IMR-90 (cell line): ENCODE data around the gene DOK4. TPM values are rescaled to one million over a fixed set of nuclear protein-coding genes. Genes with fewer than 3 reads are reported as not detected.
"Not testable (repeated sequence)": the region's sequence is repeated elsewhere in the genome, so short reads cannot be mapped to it uniquely, and the experiment has no call there.

Source experiments
- ATAC-seq: fragments of 200-7000 bp; cut with Tn5 transposase; 2 replicates; pipeline ENCODE4 v1.9.1; 2020; ENCODE audit warnings: low read depth, mild to moderate bottlenecking, moderate library complexity
- BruUV-seq: library from RNA; stranded (reverse); fragments of 400-500 nt; replicated peaks from 2 replicates; lab custom pipeline; 2021; lab: Mats Ljungman, UMichigan
- CTCF ChIA-PET: fragments of 300-600 bp; formaldehyde crosslinking; extraction: SDS; loops from one replicate; lab custom pipeline; 2021; ENCODE audit warnings: antibody characterized with exemption; lab: Yijun Ruan, JAX
- POLR2A ChIA-PET: fragments of 300-600 bp; sonication (Branson Sonifier 250); formaldehyde crosslinking; loops from one replicate; lab custom pipeline; 2022; ENCODE audit warnings: antibody characterized with exemption; ENCODE audit not compliant: unreplicated experiment; lab: Charles Lee
- DNase-seq: peaks from one replicate; pipeline ENCODE4 v3.0.0; 2013
- H2AFZ ChIP-seq: replicated peaks from 2 replicates; pipeline ENCODE3; 2013; ENCODE audit warnings: low read length, mild to moderate bottlenecking; ENCODE audit not compliant: poor library complexity
- H2AK5ac ChIP-seq: 2 replicates; pipeline ENCODE4 v1.6.1; 2013; ENCODE audit warnings: low read depth, low read length, inconsistent platforms
- H2AK9ac ChIP-seq: replicated peaks from 2 replicates; pipeline ENCODE3; 2013; ENCODE audit warnings: mild to moderate bottlenecking, low read depth, low read length, moderate library complexity; ENCODE audit not compliant: poor library complexity
- H2BK120ac ChIP-seq: 2 replicates; pipeline ENCODE4 v1.6.1; 2013; ENCODE audit warnings: low read depth, low read length, inconsistent platforms
- H2BK15ac ChIP-seq: 3 replicates; pipeline ENCODE4 v1.6.1; 2013; ENCODE audit warnings: low read depth, low read length, inconsistent platforms
- H2BK20ac ChIP-seq: 2 replicates; pipeline ENCODE4 v1.6.1; 2013; ENCODE audit warnings: low read depth, mild to moderate bottlenecking, inconsistent platforms, low read length, moderate library complexity
- H2BK5ac ChIP-seq: 2 replicates; pipeline ENCODE4 v1.6.1; 2013; ENCODE audit warnings: mild to moderate bottlenecking, low read depth, low read length, inconsistent platforms; ENCODE audit not compliant: poor library complexity, severe bottlenecking
- H3K14ac ChIP-seq: replicated peaks from 2 replicates; pipeline ENCODE4 v1.6.1; 2013; ENCODE audit warnings: low read depth, low read length, inconsistent platforms
- H3K18ac ChIP-seq: 2 replicates; pipeline ENCODE4 v1.6.1; 2013; ENCODE audit warnings: low read depth, low read length, control low read depth
- H3K23ac ChIP-seq: 2 replicates; pipeline ENCODE4 v1.6.1; 2013; ENCODE audit warnings: low read depth, low read length, inconsistent platforms
- H3K27ac ChIP-seq: 2 replicates; pipeline ENCODE4 v1.5.1; 2013; ENCODE audit warnings: mild to moderate bottlenecking, control low read depth, low read length; ENCODE audit not compliant: insufficient read depth
- H3K27me3 ChIP-seq: 2 replicates; pipeline ENCODE4 v1.6.1; 2013; ENCODE audit warnings: low read length; ENCODE audit not compliant: control insufficient read depth, insufficient read depth
- H3K36me3 ChIP-seq: 2 replicates; pipeline ENCODE4 v1.6.1; 2013; ENCODE audit warnings: low read length, mixed read lengths; ENCODE audit not compliant: control insufficient read depth, insufficient read depth
- H3K4ac ChIP-seq: 2 replicates; pipeline ENCODE4 v1.6.1; 2013; ENCODE audit warnings: low read depth, low read length, inconsistent platforms
- H3K4me1 ChIP-seq: 2 replicates; pipeline ENCODE4 v1.6.1; 2013; ENCODE audit warnings: low read length, mixed read lengths; ENCODE audit not compliant: control insufficient read depth, insufficient read depth
- H3K4me2 ChIP-seq: 2 replicates; pipeline ENCODE4 v1.6.1; 2013; ENCODE audit warnings: low read depth, mild to moderate bottlenecking, control low read depth, low read length, moderate library complexity
- H3K4me3 ChIP-seq: 2 replicates; pipeline ENCODE4 v1.5.1; 2013; ENCODE audit warnings: low read depth, mild to moderate bottlenecking, control low read depth, low read length, moderate library complexity; ENCODE audit not compliant: insufficient read depth
- H3K56ac ChIP-seq: 2 replicates; pipeline ENCODE4 v1.6.1; 2013; ENCODE audit warnings: low read length, inconsistent platforms; ENCODE audit not compliant: insufficient read depth; ENCODE audit errors: extremely low read depth
- H3K79me1 ChIP-seq, 2 experiments: 2 replicates each; pipeline ENCODE4 v1.6.1; 2013; ENCODE audit warnings: low read length in 2 of 2, inconsistent platforms in 1 of 2, low read depth in 1 of 2
- H3K9ac ChIP-seq: 2 replicates; pipeline ENCODE4 v1.6.1; 2013; ENCODE audit warnings: low read depth, low read length, control low read depth
- H3K9me1 ChIP-seq: 2 replicates; pipeline ENCODE4 v1.6.1; 2013; ENCODE audit warnings: low read length, inconsistent platforms; ENCODE audit not compliant: insufficient read depth
- H3K9me3 ChIP-seq: 2 replicates; pipeline ENCODE4 v1.6.1; 2013; ENCODE audit warnings: low read length; ENCODE audit not compliant: control insufficient read depth, insufficient read depth
- H4K20me1 ChIP-seq: 2 replicates; pipeline ENCODE4 v1.6.1; 2013; ENCODE audit warnings: low read length, inconsistent platforms; ENCODE audit not compliant: insufficient read depth
- H4K5ac ChIP-seq: 2 replicates; pipeline ENCODE4 v1.6.1; 2013; ENCODE audit warnings: mild to moderate bottlenecking, low read depth, low read length, control low read depth
- H4K8ac ChIP-seq, 2 experiments: 2 replicates each; pipeline ENCODE4 v1.6.1; 2013; ENCODE audit warnings: low read depth in 2 of 2, low read length in 2 of 2, control low read depth in 1 of 2, inconsistent platforms in 1 of 2
- H4K91ac ChIP-seq: 2 replicates; pipeline ENCODE4 v1.6.1; 2013; ENCODE audit warnings: low read depth, low read length, inconsistent platforms; ENCODE audit not compliant: insufficient read depth
- WGBS, 2 experiments: methylation state at CpG; one replicate each; pipeline versions ENCODE4 v1.1.5 to v1.1.7; 2013; ENCODE audit warnings: missing lambda C conversion rate in 2 of 2; ENCODE audit not compliant: insufficient read length in 1 of 2; ENCODE audit errors: extremely low coverage in 2 of 2; 5-methylcytosine and 5-hydroxymethylcytosine counted together
- dilution Hi-C: fragments of 300-500 bp; cut with HindIII; formaldehyde crosslinking; loops from one replicate; pipeline ENCODE4 v1.14.3; 2018; ENCODE audit warnings: low sequenced_read_pairs; ENCODE audit not compliant: unreplicated experiment
- in situ Hi-C: fragments of 300-500 bp; cut with MboI; formaldehyde crosslinking; loops from 3 replicates; pipeline ENCODE4 v1.14.3; 2019; ENCODE audit warnings: low sequenced_read_pairs, inconsistent platforms, mixed read lengths
- intact Hi-C: fragments of 100-400 bp; cut with micrococcal nuclease; formaldehyde crosslinking; loops from 2 replicates; pipeline ENCODE4 v1.10.0; 2022
- polyA plus RNA-seq, 3 experiments: library from polyadenylated mRNA; depleted of rRNA; stranded (reverse); fragments of >200 nt; gene quantifications; 2 replicates each; pipeline ENCODE4 v1.2.3, GENCODE V29; 2012; ENCODE audit warnings: low replicate concordance in 1 of 3
- total RNA-seq: library from RNA; depleted of rRNA; stranded (reverse); fragments of >200 nt; gene quantifications from 2 replicates; pipeline ENCODE4 v1.2.3, GENCODE V29; 2012

The DOK4 gene
- total and polyA plus RNA-seq, 2 of the 4 experiments (the other 2 are of a cell fraction), result 22.0 to 25.9 TPM

DNA sequence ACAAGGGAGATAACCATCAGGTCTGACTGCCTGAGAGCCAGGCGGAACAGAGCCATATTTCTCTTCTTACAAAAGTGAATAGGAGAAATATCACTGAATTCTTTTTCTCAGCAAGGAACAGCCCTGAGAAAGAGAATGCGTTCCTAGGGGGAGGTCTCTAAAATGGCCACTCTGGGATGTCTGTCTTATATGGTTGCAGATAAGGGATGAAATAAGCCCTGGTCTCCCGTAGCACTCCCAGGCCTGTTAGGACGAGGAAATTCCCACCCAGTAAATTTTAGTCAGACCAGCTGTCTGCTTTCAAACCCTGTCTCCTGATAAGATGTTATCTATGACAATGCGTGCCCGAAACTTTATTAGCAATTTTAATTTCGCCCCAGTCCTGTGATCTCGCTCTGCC, 46.3 kb downstream of the DOK4 start:
- H2AK9ac ChIP-seq, H2AFZ ChIP-seq, H3K23ac ChIP-seq, POLR2A ChIA-PET, CTCF ChIA-PET, H2BK15ac ChIP-seq, H4K20me1 ChIP-seq, H3K4me1 ChIP-seq, H3K18ac ChIP-seq, H2BK5ac ChIP-seq, H2BK120ac ChIP-seq, H2BK20ac ChIP-seq, H4K8ac ChIP-seq, H2AK5ac ChIP-seq, in situ Hi-C loops, BruUV-seq, ATAC-seq, H4K91ac ChIP-seq, H3K4me2 ChIP-seq, H3K27ac ChIP-seq, H3K9me1 ChIP-seq, H4K5ac ChIP-seq, intact Hi-C loops, dilution Hi-C loops, H3K27me3 ChIP-seq, H3K56ac ChIP-seq, H3K9me3 ChIP-seq, H3K9ac ChIP-seq, H3K4ac ChIP-seq, H3K4me3 ChIP-seq, DNase-seq, H3K14ac ChIP-seq: not testable (repeated sequence)
- Histone ChIP-seq H3K36me3 (peaks cover 25% of the 10 kb centered on the region), H3K79me1 (peaks cover 19 to 39% of the 10 kb centered on the region in 2 experiments; a peak in 3 of 4 replicates)
- WGBS, 2 experiments, result 100% methylated on average over 1 of the region's 8 CpGs; no CpG with 5 or more reads in 1 of the 2 experiments
